Left ventricle myocardium inferior (tissue), 1 donor: Measurements from ENCODE around the gene TLCD2. TPM values are rescaled to one million over a fixed set of nuclear protein-coding genes. Genes with fewer than 3 reads are reported as not detected.
"Not testable (repeated sequence)": the region's sequence is repeated elsewhere in the genome, so short reads cannot be mapped to it uniquely, and the experiment has no call there.

Experiments used
- DNase-seq: peaks from one replicate; pipeline ENCODE4 v3.0.0-alpha.2; 2020
- H3K27ac ChIP-seq: fragments of 200-600 bp; replicated peaks from 2 replicates; pipeline ENCODE4 v1.8.0; 2021
- H3K27me3 ChIP-seq: fragments of 200-600 bp; 2 replicates; pipeline ENCODE4 v1.8.0; 2021; ENCODE audit warnings: low read depth
- H3K36me3 ChIP-seq: fragments of 200-600 bp; 2 replicates; pipeline ENCODE4 v1.8.0; 2021
- H3K4me1 ChIP-seq: fragments of 200-600 bp; 2 replicates; pipeline ENCODE4 v1.8.0; 2021
- H3K4me3 ChIP-seq: fragments of 200-600 bp; 2 replicates; pipeline ENCODE4 v1.8.0; 2021; ENCODE audit warnings: mild to moderate bottlenecking, moderate library complexity
- H3K9me3 ChIP-seq: fragments of 200-600 bp; replicated peaks from 2 replicates; pipeline ENCODE4 v1.8.0; 2021
- CTCF ChIP-seq: fragments of 200-600 bp; IDR thresholded peaks from 2 replicates; pipeline ENCODE4 v1.8.0; 2021; ENCODE audit warnings: antibody characterized with exemption, mild to moderate bottlenecking, borderline replicate concordance
- intact Hi-C: fragments of 100-400 bp; cut with micrococcal nuclease; formaldehyde crosslinking; loops from one replicate; pipeline ENCODE4 v1.11.0; 2022
- total RNA-seq: library from RNA; stranded (reverse); fragmentation: NEBNext Ultra II Directional; extraction: Animal tissue kit (Norgen Biotek cat#: 25700); gene quantifications from one replicate; pipeline ENCODE4 v1.2.1, GENCODE V29; 2021
- donor health status: DM: no; HTN: yes; CAD: no; lungs with severe emphysema.

TLCD2 gene
- total RNA-seq, 1 donor from 2014 or later: 1.8 TPM

- Histone ChIP-seq H3K4me1 (peaks cover 35% of the 10 kb centered on the region), H3K36me3 (peaks cover 41% of the 10 kb centered on the region), H3K27ac (peak within 1 kb of the TSS; percentile 91), H3K27me3 (no peaks in the 10 kb centered on the region), H3K9me3 (no peaks in the 10 kb centered on the region), H3K4me3 (peak within 1 kb of the TSS; percentile 83)
- DNase-seq: peak; percentile 97
- intact Hi-C loops: no loop called here
- TF ChIP-seq CTCF: peak; percentile 9
These were observed 25.6 kb downstream of the TLCD2 start, which contains the start of gene PRPF8 for GRCh38 chr17:1684378-1685189. Gene PRPF8 (minus strand): TSS chr17:1684867. CDS start chr17:1684571, 296 bp downstream.

- intact Hi-C loops: no loop called here
- peak overlapping the region; percentile 91 for H3K27ac ChIP-seq
- TF ChIP-seq CTCF: no peak
- H3K9me3 ChIP-seq: no peaks in the 10 kb centered on the region
- DNase-seq: no peak
- H3K4me3 ChIP-seq: peak overlapping the region; percentile 83
- H3K27me3 ChIP-seq: no peaks in the 10 kb centered on the region
- peaks cover 35% of the 10 kb centered on the region for H3K4me1 ChIP-seq
- H3K36me3 ChIP-seq: peaks cover 52% of the 10 kb centered on the region
These were observed 26.7 kb downstream of the TLCD2 start for GRCh38 chr17:1683459-1683858.

GRCh38 chr17:1676401-1676800 is 33.8 kb downstream of the TLCD2 start:
- TF ChIP-seq CTCF: no peak
- H3K36me3 ChIP-seq: peaks cover 100% of the 10 kb centered on the region
- intact Hi-C loops: no loop called here
- H3K27me3 ChIP-seq: no peaks in the 10 kb centered on the region
- no peak overlapping the region for H3K4me3 ChIP-seq
- DNase-seq: no peak
- H3K4me1 ChIP-seq: peaks cover 2% of the 10 kb centered on the region
- no peaks in the 10 kb centered on the region for H3K9me3 ChIP-seq
- H3K27ac ChIP-seq: no peak overlapping the region

GRCh38 chr17:1673041-1673785 is 37.0 kb downstream of the TLCD2 start:
- Histone ChIP-seq H3K27me3 (no peaks in the 10 kb centered on the region), H3K36me3 (peaks cover 92% of the 10 kb centered on the region), H3K4me1 (peaks cover 25% of the 10 kb centered on the region), H3K9me3 (no peaks in the 10 kb centered on the region), H3K4me3 (no peak overlapping the region), H3K27ac (no peak overlapping the region)
- TF ChIP-seq CTCF: no peak
- DNase-seq: no peak
- intact Hi-C loops: no loop called here

GRCh38 chr17:1663934-1664333 is 46.2 kb downstream of the TLCD2 start:
- not testable (repeated sequence) for H3K4me3 ChIP-seq, DNase-seq, H3K27me3 ChIP-seq, H3K9me3 ChIP-seq, H3K27ac ChIP-seq, H3K4me1 ChIP-seq
- intact Hi-C loops: loop anchor here (10.0 kb wide), 1 partner anchor 141 kb away; no protein-coding TSS in a partner anchor
- peaks cover 100% of the 10 kb centered on the region for H3K36me3 ChIP-seq
